Aorta (tissue), 5 donors: ENCODE data around the gene TSHB. TPM values are rescaled to one million over a fixed set of nuclear protein-coding genes. Genes with fewer than 3 reads are reported as not detected.

Experiments used
- ATAC-seq: fragments of 200-7000 bp; cut with Tn5 transposase; one replicate; pipeline ENCODE4 v1.9.1; 2022; ENCODE audit warnings: moderate library complexity; ENCODE audit not compliant: low FRiP score
- DNase-seq, 2 donors: peaks; one replicate each; pipeline ENCODE4 v3.0.0-alpha.2; 2020
- H3K27ac ChIP-seq, 2 donors: one replicate each; pipeline ENCODE4 v1.5.1; 2013; ENCODE audit warnings: low read length in 2 of 2, mild to moderate bottlenecking in 2 of 2, moderate library complexity in 2 of 2, control low read depth in 1 of 2, inconsistent platforms in 1 of 2, low read depth in 1 of 2
- H3K27me3 ChIP-seq, 2 donors: one replicate each; pipeline ENCODE4 v1.6.1; 2013; ENCODE audit warnings: control low read depth in 1 of 2, low read length in 1 of 2, mild to moderate bottlenecking in 1 of 2, moderate library complexity in 1 of 2; ENCODE audit not compliant: insufficient read depth in 2 of 2, control insufficient read depth in 1 of 2
- H3K36me3 ChIP-seq, 2 donors: one replicate each; pipeline ENCODE4 v1.6.1; 2013; ENCODE audit warnings: control low read depth in 1 of 2, low read length in 1 of 2, mild to moderate bottlenecking in 1 of 2; ENCODE audit not compliant: insufficient read depth in 2 of 2, control insufficient read depth in 1 of 2
- H3K4me1 ChIP-seq, 2 donors: one replicate each; pipeline ENCODE4 v1.6.1; 2013; ENCODE audit warnings: low read length in 2 of 2, control low read depth in 1 of 2, mild to moderate bottlenecking in 1 of 2, moderate library complexity in 1 of 2; ENCODE audit not compliant: insufficient read depth in 2 of 2, control insufficient read depth in 1 of 2
- H3K4me3 ChIP-seq, 2 donors: one replicate each; pipeline ENCODE4 v1.5.1; 2013; ENCODE audit warnings: low read length in 2 of 2, control low read depth in 1 of 2, mild to moderate bottlenecking in 1 of 2
- H3K9me3 ChIP-seq: one replicate; pipeline ENCODE4 v1.6.1; 2013; ENCODE audit warnings: mild to moderate bottlenecking, low read length; ENCODE audit not compliant: control insufficient read depth
- WGBS, 2 donors: extraction: QIAGEN DNeasy Blood & Tissue Kit; methylation state at CpG; one replicate each; pipeline ENCODE4 v1.1.7; 2013; 5-methylcytosine and 5-hydroxymethylcytosine counted together
- intact Hi-C, 2 donors: fragments of 100-400 bp; cut with DNase I; formaldehyde crosslinking; loops; one replicate each; pipeline versions ENCODE4 v1.14.2 to v1.15.0; 2022
- polyA plus RNA-seq, 2 donors: library from polyadenylated mRNA; stranded (reverse); fragments of 200-250 nt; gene quantifications; one replicate each; pipeline ENCODE4 v1.2.3, GENCODE V29; 2013
- total RNA-seq, 2 donors: library from RNA; stranded (reverse); fragmentation: NEBNext Ultra II Directional; extraction: Animal tissue kit (Norgen Biotek cat#: 25700); gene quantifications; one replicate each; pipeline ENCODE4 v1.2.1, GENCODE V29; 2021
- donor health status: healthy with polysubstance abuse.
- donor health status: Bipolar disorder and iron deficiency.
- donor health status: DM: no; HTN: no; CAD: no.
- donor health status: DM: no; HTN: no; CAD: no.
- donor health status: DM: yes; HTN: yes; CAD: no.

The TSHB gene
- total and polyA plus RNA-seq, 4 donors, result not detected

DNA sequence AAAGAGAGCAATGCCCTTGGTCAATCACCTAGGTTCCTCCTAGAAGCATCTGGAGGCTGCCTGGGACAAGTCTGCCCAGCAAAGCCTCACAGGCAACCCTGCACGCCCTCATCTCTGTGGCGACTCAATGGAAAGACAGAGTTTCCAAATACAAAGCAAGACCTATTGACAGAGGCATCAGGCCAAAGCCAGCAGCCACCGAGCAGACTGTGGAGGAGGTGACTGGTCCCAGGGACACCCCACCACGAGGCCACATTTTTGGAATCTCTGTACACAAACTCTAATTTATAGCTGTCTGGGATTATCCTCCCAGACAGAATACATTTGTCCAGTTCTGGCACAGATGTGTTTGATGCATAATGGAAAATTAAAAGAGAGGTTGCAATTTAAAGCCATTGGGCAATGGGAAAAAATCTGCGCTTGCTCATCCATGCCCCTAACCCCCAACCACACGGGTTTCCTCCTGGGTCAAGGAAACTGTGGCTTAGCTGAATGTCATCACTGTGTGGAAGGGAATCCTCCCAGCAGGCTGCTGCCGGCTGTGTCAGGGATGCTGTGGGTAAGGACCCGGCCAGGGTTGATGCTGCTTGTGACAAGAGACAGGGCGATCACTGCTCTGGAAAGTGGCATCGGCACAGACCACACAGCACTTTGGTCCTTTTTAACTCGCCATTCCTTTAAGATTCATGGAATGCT is 45.4 kb downstream of the TSHB start:
- intact Hi-C loops, result no loop called here
- H3K27me3 ChIP-seq, result no peaks in the 10 kb centered on the region
- H3K27ac ChIP-seq, result peak overlapping the region; percentile 68 to 77
- peaks cover 9 to 12% of the 10 kb centered on the region in 2 donors for H3K4me1 ChIP-seq
- 24 to 35% methylated on average over 11 of the region's 11 CpGs for WGBS, 2 donors
- no peaks in the 10 kb centered on the region for H3K9me3 ChIP-seq
- DNase-seq, result peak in 1 of 2 donors; percentile 70
- no peak overlapping the region for H3K4me3 ChIP-seq
- ATAC-seq, result peak; percentile 62
- no peaks in the 10 kb centered on the region for H3K36me3 ChIP-seq

DNA sequence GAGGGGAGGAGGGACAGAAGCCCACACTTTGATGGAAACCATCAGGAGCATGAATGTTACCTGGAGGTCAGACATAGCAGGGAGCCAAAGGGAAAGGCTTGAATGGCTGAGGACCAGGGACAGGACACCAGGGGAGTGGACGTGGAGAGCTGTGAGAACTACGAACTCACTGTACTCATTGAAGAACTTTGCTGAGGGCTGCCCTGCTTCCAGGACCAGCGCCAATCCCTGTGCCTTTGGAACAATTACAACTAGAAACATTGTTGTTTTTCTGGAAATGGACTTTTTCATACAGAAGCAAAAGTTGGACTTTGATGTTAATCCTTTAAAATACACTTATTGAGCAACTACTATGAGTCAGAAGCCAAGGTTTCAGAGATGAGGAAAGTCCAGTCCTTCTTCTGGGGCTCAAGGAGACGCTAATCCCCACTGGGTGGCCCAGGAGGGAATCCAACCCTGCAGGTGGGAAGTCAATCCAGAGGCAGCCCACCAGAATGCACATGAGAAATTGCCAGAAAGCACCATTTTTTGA is 46.8 kb downstream of the TSHB start:
- no peaks in the 10 kb centered on the region for H3K27me3 ChIP-seq
- H3K27ac ChIP-seq, result peak overlapping the region in 1 of 2 donors; percentile 61
- no peaks in the 10 kb centered on the region for H3K9me3 ChIP-seq
- no peak overlapping the region for H3K4me3 ChIP-seq
- ATAC-seq (no peak), DNase-seq (peak in 1 of 2 donors; percentile 51)
- H3K4me1 ChIP-seq, result peaks cover 9 to 12% of the 10 kb centered on the region in 2 donors
- intact Hi-C loops, result no loop called here
- WGBS, 2 donors, result 7 to 8% methylated on average over 4 of the region's 4 CpGs
- no peaks in the 10 kb centered on the region for H3K36me3 ChIP-seq

DNA sequence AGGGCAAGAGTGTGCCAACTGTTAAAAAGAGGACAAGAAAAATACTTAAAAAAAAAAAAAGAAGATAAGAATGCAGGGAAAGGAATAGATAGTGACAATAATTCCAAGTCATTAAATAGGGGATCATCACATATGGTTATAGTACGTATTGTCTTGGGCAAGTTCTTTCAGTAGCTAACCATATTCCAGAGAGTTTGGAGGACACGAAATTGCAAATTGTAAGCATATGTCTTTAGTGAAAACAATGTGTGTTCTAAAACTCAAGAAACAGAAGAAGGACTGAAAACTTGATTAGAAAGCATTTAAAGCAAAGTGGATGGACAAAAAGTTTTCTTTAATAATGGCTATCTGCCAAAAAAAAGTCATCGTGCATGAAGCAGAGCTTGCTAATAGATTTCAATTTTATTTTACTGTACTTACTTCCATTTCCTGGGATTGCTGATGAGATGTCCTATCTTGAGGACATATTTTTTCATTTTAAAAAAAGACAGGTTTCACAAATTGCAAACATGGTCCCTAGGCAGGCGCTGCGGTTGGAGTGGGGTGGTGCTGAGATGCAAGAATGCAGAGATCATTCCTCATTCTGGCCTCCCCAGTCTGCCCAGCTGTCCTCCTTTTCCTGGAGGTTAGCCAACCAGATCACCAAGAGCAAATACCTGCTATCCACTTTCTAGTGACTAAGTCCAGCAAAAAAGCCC is 47.8 kb downstream of the TSHB start:
- H3K27ac ChIP-seq, result peak overlapping the region in 1 of 2 donors; percentile 39

DNA sequence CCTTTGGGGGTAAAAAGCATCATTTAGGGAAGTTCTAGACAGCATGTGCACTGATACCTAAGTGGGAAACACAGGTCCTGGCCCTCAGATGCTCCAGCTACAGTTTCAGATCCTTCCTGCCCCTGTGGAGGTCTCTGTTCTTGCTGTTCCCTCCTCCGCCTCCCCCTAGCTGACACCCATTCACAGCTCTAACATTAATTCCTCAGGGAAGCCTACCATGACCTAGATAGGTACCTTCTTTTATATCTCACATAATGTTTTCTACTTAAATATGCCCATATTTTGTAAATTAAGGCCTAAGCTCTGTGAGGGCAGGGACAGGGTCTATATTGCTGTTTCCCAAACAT is 48.3 kb downstream of the TSHB start:
- DNase-seq, result no peak
- Histone ChIP-seq H3K4me3 (no peak overlapping the region), H3K4me1 (peaks cover 12 to 13% of the 10 kb centered on the region in 2 donors), H3K27me3 (no peaks in the 10 kb centered on the region), H3K9me3 (no peaks in the 10 kb centered on the region), H3K27ac (peak overlapping the region in 1 of 2 donors; percentile 39), H3K36me3 (no peaks in the 10 kb centered on the region)
- intact Hi-C loops, result no loop called here
- 99 to 100% methylated on average over 1 of the region's 1 CpG for WGBS, 2 donors
- ATAC-seq, result no peak

More for the DNA sequence above, 47.8 kb downstream of the TSHB start:
- no peak for DNase-seq
- Histone ChIP-seq H3K4me3 (no peak overlapping the region), H3K36me3 (no peaks in the 10 kb centered on the region), H3K4me1 (peaks cover 9 to 12% of the 10 kb centered on the region in 2 donors), H3K27me3 (no peaks in the 10 kb centered on the region), H3K9me3 (no peaks in the 10 kb centered on the region)
- no peak for ATAC-seq
- WGBS, 2 donors, result 60 to 69% methylated on average over 5 of the region's 5 CpGs
- intact Hi-C loops, result no loop called here

DNA sequence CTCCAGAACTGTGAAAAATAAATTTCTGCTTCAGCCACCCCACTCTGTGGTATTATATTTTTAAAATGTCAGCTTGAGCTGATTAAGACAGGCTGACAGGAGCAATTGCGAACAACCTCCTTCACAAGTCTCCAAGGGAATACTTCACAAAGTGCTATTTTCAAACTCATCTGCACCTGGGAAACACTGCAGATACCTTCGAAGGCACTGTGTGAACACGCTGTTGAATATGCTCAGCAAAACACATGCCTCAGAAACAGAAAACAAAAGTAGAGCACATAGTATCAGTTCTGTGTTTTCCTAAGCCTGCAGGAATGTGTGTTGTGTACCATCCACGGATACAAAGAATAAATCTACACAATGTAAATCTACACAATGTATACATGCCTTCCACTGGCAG is 49.1 kb downstream of the TSHB start:
- Histone ChIP-seq H3K4me1 (peaks cover 14 to 15% of the 10 kb centered on the region in 2 donors), H3K4me3 (no peak overlapping the region), H3K27ac (no peak overlapping the region), H3K27me3 (no peaks in the 10 kb centered on the region), H3K9me3 (no peaks in the 10 kb centered on the region), H3K36me3 (no peaks in the 10 kb centered on the region)
- WGBS, 2 donors, result 88 to 89% methylated on average over 4 of the region's 4 CpGs
- intact Hi-C loops, result no loop called here
- DNase-seq (no peak), ATAC-seq (no peak)

DNA sequence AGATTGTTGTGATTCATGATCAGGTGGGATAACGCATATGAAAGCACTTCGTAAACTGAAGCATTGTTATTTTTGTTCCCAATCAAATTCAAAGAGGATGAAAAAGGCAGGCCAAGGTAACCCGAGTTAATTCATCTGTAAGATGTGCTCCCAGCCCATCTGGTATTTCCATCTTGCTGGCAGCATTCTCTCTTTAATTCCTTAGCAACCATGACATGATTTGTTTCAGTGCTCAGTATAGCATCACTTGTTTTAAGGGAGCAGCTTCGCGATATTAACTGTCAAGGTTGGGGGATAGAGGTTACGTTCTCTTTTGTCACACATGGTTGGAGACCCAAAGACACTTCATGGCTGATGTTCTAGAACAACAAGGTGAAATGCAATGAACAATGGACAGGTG is 53.3 kb downstream of the TSHB start:
- Histone ChIP-seq H3K36me3 (no peaks in the 10 kb centered on the region), H3K4me1 (peaks cover 2 to 15% of the 10 kb centered on the region in 2 donors), H3K4me3 (no peak overlapping the region), H3K9me3 (no peaks in the 10 kb centered on the region), H3K27me3 (no peaks in the 10 kb centered on the region), H3K27ac (peak overlapping the region; percentile 38 to 40)
- intact Hi-C loops, result no loop called here
- DNase-seq (no peak), ATAC-seq (no peak)
- WGBS, 2 donors, result 76 to 93% methylated on average over 6 of the region's 6 CpGs

Other genes with a start within 250 kb of the TSHB start
- 10 to 100 TPM; 31.4 to 40.1 TPM for gene SIKE1, start 249.1 kb upstream of the TSHB start, total RNA-seq
- 10 to 100 TPM; 18.8 to 22.5 TPM for gene SIKE1, start 249.1 kb upstream of the TSHB start, polyA plus RNA-seq
- not detected for gene SYCP1, start 175.0 kb upstream of the TSHB start, total RNA-seq
- not detected for gene SYCP1, start 175.0 kb upstream of the TSHB start, polyA plus RNA-seq
- 10 to 100 TPM; 49.5 to 83.0 TPM for gene TSPAN2, start 59.7 kb downstream of the TSHB start, total RNA-seq
- 10 to 100 TPM; 26.2 to 29.4 TPM for gene TSPAN2, start 59.7 kb downstream of the TSHB start, polyA plus RNA-seq